Mononuclear cell (primary cell): Measurements from ENCODE around the gene NEURL3. TPM values are rescaled to one million over a fixed set of nuclear protein-coding genes. Genes with fewer than 3 reads are reported as not detected.

Experiments
- H3K27me3 ChIP-seq: 2 replicates; pipeline ENCODE4 v1.6.0; 2011; ENCODE audit warnings: low read length, control low read depth; ENCODE audit not compliant: insufficient read depth
- H3K4me1 ChIP-seq: 2 replicates; pipeline ENCODE4 v1.5.1; 2011; ENCODE audit warnings: mild to moderate bottlenecking, low read length, control low read depth; ENCODE audit not compliant: insufficient read depth
- H3K4me3 ChIP-seq: 2 replicates; pipeline ENCODE4 v1.5.1; 2011; ENCODE audit warnings: mild to moderate bottlenecking, low read length, moderate library complexity
- H3K9me3 ChIP-seq: 2 replicates; pipeline ENCODE4 v1.5.1; 2011; ENCODE audit warnings: low read depth, mild to moderate bottlenecking, control low read depth, low read length
- total RNA-seq: library from RNA; depleted of rRNA; stranded (reverse); fragments of >200 nt; gene quantifications from one replicate; pipeline ENCODE4 v1.2.3, GENCODE V29; 2012

NEURL3 gene
- total RNA-seq, 1 donor, result 0.52 TPM

DNA sequence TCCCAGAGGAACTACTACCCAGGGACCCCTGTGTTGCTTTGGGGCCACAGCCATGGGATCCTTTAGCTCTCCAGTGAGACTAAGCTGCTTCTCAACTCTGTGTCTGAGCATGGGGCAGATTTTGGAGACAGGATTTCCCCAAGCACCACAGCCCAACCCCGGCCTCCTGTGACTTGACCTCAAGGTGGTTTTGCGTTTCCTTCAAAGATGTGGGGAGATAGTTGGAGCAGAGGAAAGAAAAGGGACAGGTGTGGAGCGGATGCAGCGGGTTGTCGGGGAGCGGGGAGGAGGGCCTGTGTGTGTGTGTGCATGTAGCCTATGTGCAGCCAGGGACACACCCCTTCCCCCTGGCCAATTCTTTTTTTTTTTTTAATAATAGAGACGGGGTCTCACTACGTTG is 41.6 kb upstream of the NEURL3 start:
- Histone ChIP-seq H3K4me1 (peaks cover 39% of the 10 kb centered on the region), H3K9me3 (no peaks in the 10 kb centered on the region), H3K4me3 (no peak overlapping the region), H3K27me3 (no peaks in the 10 kb centered on the region)

DNA sequence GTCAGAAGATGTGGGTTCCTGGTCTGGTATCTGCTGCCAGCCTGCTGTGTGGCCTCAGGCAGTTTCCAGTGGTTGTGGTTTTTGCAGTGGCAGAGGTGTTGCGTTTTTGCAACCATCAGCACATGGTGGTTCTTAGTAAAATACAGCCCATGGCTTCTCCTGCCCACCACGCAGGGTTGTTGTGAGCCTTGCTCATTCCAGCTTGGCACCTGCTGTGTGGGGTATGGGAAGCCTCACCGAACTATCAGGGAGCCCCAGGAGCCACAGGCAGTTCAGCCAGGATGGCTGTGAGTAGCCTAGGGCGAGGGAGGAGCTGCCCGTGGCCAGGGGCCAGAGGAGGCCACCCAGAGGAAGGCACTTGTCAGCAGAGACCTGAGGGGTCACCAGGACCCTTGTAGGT is 41.2 kb upstream of the NEURL3 start:
- H3K4me3 ChIP-seq, result no peak overlapping the region
- H3K4me1 ChIP-seq, result peaks cover 39% of the 10 kb centered on the region

DNA sequence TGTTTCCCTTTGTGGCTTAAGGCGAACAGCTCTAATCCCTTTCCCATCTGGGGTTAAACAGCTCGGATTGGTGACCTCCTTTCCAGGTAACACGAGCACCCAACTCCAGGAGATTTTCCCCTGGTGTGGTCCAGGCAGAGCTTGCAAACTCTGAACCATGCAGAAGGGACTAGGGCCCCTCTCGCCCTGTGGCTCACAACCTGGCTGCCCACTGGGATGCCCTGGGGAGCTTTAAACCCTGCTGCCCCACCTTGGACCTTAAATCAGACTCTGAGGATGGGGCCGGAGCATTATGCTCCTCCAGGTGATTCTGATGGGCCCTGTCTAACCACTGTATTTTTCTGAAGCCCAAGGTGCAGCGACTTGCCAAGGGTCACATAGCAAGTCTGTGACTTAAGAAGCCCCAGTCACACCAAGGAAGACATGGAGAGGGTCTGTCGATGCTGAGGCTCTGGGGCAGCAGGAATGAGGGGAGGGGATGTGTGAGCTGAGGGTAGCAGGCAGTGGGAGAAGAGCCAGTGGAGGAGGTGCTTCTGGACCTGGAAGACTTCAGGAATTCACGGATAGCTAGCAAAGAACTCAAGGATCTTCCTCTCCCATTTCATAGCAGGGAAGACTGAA is 37.3 kb upstream of the NEURL3 start:
- Histone ChIP-seq H3K4me3 (no peak overlapping the region), H3K4me1 (peaks cover 75% of the 10 kb centered on the region), H3K9me3 (no peaks in the 10 kb centered on the region), H3K27me3 (no peaks in the 10 kb centered on the region)

More for the DNA sequence above, 41.2 kb upstream of the NEURL3 start:
- no peaks in the 10 kb centered on the region for H3K27me3 ChIP-seq
- H3K9me3 ChIP-seq, result no peaks in the 10 kb centered on the region

- Histone ChIP-seq H3K4me3 (no peak overlapping the region), H3K4me1 (peaks cover 70% of the 10 kb centered on the region), H3K9me3 (no peaks in the 10 kb centered on the region), H3K27me3 (no peaks in the 10 kb centered on the region)
These were observed 36.4 kb upstream of the NEURL3 start for GRCh38 chr2:96541398-96542152.

DNA sequence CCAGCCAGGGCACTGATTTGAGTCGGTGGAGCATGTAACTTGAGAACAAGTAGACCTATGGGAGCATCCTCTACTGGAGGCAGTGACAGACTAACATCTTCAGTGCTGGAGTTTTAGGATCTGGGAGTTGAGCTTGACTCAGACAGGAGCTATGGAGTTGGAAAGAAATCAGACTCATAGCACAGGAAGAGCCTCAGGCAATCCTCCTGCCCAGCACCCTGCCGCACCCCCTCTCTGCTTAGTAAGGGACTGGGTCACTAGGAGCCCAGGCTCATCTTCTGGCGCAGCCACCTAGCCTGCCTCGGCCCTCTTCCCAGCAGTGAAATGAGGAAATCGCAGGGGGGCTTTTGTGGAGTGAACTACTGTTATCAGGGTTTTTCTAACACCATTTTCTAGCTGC is 35.0 kb upstream of the NEURL3 start:
- Histone ChIP-seq H3K4me1 (peaks cover 67% of the 10 kb centered on the region), H3K9me3 (no peaks in the 10 kb centered on the region), H3K4me3 (no peak overlapping the region), H3K27me3 (no peaks in the 10 kb centered on the region)

DNA sequence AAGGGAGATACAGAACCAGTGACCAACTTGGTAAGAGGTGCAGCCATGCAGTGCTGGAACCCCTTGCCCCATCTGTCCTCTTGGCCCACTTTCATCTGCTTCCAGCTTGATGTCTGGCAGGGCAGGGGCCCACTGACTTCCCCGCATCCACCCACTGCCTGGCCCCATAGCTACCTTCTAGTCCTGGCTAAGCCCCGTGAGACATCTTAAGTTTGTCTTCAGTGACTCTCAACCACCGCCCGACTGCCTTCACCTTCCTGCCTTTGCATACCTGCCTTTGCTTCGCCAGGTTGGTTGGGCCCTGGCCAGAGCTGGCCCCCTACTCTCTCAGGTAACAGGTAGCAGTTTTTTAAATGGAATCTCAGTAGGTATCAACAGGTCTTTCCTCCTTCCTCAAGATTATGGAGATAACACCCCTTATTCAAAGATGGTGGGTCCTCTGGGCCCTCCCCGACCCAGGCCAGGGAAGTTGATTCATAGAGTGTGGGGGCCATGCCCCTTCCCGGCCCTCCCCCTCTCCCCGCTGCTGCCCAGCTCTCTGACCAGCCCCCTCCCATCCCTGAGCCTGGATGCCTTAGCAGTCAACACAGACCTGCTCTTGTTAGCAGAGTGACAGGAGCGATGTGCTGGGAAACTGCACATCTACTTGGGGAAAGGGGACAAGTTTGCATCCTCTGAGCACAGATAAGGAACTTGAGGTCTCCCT is 34.2 kb upstream of the NEURL3 start:
- Histone ChIP-seq H3K4me1 (peaks cover 68% of the 10 kb centered on the region), H3K9me3 (no peaks in the 10 kb centered on the region), H3K27me3 (no peaks in the 10 kb centered on the region)

DNA sequence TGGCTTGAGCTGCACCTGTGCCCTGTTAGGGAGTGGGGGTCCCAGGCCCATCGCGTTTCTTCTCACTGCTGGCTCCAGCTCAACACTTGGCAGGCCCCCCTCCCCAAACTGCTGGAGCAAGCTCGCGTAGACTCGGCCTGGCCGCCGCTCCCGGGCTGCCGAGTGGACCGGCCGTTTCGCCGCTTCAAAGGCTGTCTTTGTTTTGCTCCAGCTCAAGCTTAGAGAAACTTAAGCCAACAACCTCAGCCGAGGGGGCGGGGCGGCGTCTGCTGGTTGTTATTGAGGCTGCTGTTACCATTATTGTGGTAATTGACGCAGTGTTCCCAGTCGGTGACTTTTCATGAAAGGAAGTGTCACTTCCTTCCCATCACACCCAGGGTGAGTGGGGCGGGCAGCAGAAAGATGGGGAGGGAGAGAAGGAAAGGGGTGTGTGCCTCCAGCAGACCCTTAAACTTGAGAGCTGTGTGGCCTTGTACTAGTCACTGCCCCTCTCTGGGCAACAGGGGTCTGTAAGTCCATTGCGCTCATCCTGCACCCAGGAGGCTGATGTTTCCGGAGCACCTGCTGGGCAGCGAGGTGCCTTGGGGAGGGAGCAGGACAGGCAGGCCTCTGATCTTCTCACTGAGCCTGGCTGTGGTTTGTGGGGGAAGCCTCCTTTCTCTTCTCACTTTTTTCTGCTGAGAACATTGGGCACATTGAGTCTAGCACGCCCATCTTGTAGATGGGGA is 33.5 kb upstream of the NEURL3 start:
- Histone ChIP-seq H3K4me1 (peaks cover 76% of the 10 kb centered on the region), H3K27me3 (no peaks in the 10 kb centered on the region), H3K9me3 (no peaks in the 10 kb centered on the region), H3K4me3 (peak overlapping the region; percentile 81)

More for the DNA sequence above, 34.2 kb upstream of the NEURL3 start:
- peak overlapping the region; percentile 81 for H3K4me3 ChIP-seq

DNA sequence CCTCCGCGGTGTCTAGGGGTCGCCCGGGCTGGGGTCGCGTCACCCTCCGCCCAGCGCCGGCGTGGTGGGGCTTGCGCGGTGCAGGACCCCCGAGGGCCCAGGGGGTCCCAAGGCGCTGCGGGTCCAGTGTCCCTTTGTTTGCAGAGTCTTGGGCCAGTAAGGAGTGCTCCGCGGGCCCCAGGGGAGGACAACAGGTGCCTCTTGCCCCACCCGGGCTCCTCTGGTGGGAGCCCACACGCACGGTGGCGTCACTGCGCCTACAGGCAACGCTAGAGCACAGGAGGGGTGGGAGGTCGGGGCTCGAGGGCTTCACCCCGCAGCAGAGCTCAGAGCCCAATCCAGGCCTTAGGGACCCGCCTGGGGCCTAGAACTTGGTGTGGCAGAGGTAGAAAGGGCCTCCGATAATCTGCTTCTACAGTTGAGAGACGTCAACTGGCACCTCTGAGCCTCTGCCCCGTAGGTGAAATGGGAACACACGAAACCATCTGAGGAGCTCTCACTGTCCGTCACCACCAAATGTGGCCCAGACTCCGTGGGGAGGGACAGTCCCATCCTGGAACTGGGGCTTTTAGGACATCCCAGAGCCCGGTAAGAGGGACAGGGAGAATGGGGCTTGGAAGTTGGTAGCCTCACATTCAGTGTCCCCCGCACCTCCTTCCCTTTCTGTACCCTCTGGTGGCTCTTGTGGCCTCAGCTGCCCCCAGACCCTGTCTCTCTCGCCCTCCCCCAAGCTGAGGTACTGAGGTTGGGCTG is 32.8 kb upstream of the NEURL3 start:
- Histone ChIP-seq H3K4me1 (peaks cover 78% of the 10 kb centered on the region), H3K4me3 (peak overlapping the region; percentile 81), H3K9me3 (no peaks in the 10 kb centered on the region), H3K27me3 (no peaks in the 10 kb centered on the region)

- H3K4me3 ChIP-seq, result peak overlapping the region; percentile 81
These were observed 32.0 kb upstream of the NEURL3 start for GRCh38 chr2:96537066-96537733.

GRCh38 chr2:96536445-96537065 is 31.4 kb upstream of the NEURL3 start, which contains the start of gene ARID5A:
Gene ARID5A (plus strand): TSS chr2:96536752. CDS start chr2:96536827, 75 bp downstream.
- Histone ChIP-seq H3K27me3 (no peaks in the 10 kb centered on the region), H3K4me3 (peak within 1 kb of the TSS; percentile 81), H3K4me1 (peaks cover 84% of the 10 kb centered on the region), H3K9me3 (no peaks in the 10 kb centered on the region)

More at GRCh38 chr2:96537066-96537733, 32.0 kb upstream of the NEURL3 start:
- Histone ChIP-seq H3K4me1 (peaks cover 78% of the 10 kb centered on the region), H3K9me3 (no peaks in the 10 kb centered on the region), H3K27me3 (no peaks in the 10 kb centered on the region)

DNA sequence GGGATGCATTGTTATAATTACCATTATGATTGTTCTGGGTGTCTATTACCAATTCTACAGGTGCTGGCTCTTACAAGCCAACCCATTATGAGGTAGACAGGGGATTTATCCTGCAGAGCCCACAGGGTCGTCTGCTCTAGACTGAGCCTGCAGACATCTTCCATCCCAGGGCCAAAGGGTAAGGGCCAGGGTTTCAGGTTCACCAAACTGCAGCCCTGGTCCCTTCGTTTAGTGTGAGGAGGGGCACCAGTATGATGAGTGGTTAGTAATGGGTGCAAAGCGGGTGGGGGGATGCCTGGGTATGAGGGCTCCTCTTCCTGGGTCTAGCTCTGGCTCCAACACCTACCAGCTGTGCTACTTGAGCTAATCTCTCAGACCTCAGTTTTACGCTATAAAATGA is 30.2 kb upstream of the NEURL3 start:
- Histone ChIP-seq H3K4me1 (peaks cover 81% of the 10 kb centered on the region), H3K9me3 (no peaks in the 10 kb centered on the region), H3K27me3 (no peaks in the 10 kb centered on the region), H3K4me3 (no peak overlapping the region)

DNA sequence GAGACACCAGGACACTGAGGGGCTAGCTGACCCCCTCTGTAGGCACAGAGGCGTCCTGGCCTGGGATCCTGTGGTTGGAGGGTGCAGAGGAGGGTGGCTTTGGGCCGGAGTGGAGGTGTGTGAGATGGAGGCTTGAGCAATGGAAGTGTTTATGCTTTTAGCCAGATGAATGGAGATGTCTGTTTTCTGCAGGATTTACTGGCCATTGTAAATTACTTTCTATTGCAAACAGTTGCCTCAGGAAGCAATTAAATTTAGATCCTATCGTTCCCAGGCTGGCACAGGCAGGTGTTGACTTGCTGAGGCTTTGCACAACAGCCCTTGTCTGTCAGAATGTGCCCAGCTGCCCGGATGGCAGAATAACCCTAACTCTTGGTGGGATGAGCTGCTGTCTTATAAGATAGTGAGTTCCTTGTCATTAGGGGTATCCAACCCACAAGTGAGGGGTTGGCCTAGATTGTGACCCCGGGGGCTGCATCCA is 29.6 kb upstream of the NEURL3 start:
- no peaks in the 10 kb centered on the region for H3K27me3 ChIP-seq
- no peak overlapping the region for H3K4me3 ChIP-seq
- H3K9me3 ChIP-seq, result no peaks in the 10 kb centered on the region
- H3K4me1 ChIP-seq, result peaks cover 75% of the 10 kb centered on the region

GRCh38 chr2:96534141-96534540 is 29.0 kb upstream of the NEURL3 start:
- H3K4me1 ChIP-seq, result peaks cover 71% of the 10 kb centered on the region
- H3K4me3 ChIP-seq, result no peak overlapping the region
- no peaks in the 10 kb centered on the region for H3K9me3 ChIP-seq
- no peaks in the 10 kb centered on the region for H3K27me3 ChIP-seq
